ENCODE results near the gene GADD45A.
"Not testable (repeated sequence)": the region's sequence is repeated elsewhere in the genome, so short reads cannot be mapped to it uniquely, and the experiment has no call there.

Gene GADD45A

GRCh38 chr1:67723126-67723525, 38.1 kb downstream of the GADD45A start:
- no peak for DNase-seq

- no peak for DNase-seq
Measured at GRCh38 chr1:67723620-67724019, 38.6 kb downstream of the GADD45A start.

GRCh38 chr1:67724928-67725560, 40.0 kb downstream of the GADD45A start:
- no peak for DNase-seq

GRCh38 chr1:67726224-67726623, 41.2 kb downstream of the GADD45A start:
- no peak for DNase-seq

- no peak for DNase-seq
Measured at GRCh38 chr1:67729872-67730271, 44.9 kb downstream of the GADD45A start.

- not testable (repeated sequence) for DNase-seq
Measured at GRCh38 chr1:67730312-67730711, 45.3 kb downstream of the GADD45A start.

- DNase-seq, result no peak
Measured at GRCh38 chr1:67731322-67731721, 46.3 kb downstream of the GADD45A start.

- no peak for DNase-seq
Measured at GRCh38 chr1:67732750-67733151, 47.8 kb downstream of the GADD45A start.

- DNase-seq, result no peak
Measured at GRCh38 chr1:67733681-67734322, 48.8 kb downstream of the GADD45A start.

- no peak for DNase-seq
Measured at GRCh38 chr1:67734323-67734690, 49.3 kb downstream of the GADD45A start.

- no peak for DNase-seq
Measured at GRCh38 chr1:67735206-67735605, 50.2 kb downstream of the GADD45A start.

- no peak for DNase-seq
Measured at GRCh38 chr1:67735806-67736627, 51.0 kb downstream of the GADD45A start.

GRCh38 chr1:67736750-67737149, 51.7 kb downstream of the GADD45A start:
- DNase-seq, result no peak

GRCh38 chr1:67737875-67738274, 52.9 kb downstream of the GADD45A start:
- no peak for DNase-seq
